GDM1 (cell line): Measurements from ENCODE around the gene HSCB.
A peak's percentile ranks its signal among the peaks of the same experiment; 100 is the strongest.
"Not testable (repeated sequence)": the region's sequence is repeated elsewhere in the genome, so short reads cannot be mapped to it uniquely, and the experiment has no call there.

ENCODE experiments used
- DNase-seq: peaks from one replicate; lab custom pipeline; 2025; lab: John Stamatoyannopoulos, UW

HSCB gene, protein sequence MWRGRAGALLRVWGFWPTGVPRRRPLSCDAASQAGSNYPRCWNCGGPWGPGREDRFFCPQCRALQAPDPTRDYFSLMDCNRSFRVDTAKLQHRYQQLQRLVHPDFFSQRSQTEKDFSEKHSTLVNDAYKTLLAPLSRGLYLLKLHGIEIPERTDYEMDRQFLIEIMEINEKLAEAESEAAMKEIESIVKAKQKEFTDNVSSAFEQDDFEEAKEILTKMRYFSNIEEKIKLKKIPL

DNA sequence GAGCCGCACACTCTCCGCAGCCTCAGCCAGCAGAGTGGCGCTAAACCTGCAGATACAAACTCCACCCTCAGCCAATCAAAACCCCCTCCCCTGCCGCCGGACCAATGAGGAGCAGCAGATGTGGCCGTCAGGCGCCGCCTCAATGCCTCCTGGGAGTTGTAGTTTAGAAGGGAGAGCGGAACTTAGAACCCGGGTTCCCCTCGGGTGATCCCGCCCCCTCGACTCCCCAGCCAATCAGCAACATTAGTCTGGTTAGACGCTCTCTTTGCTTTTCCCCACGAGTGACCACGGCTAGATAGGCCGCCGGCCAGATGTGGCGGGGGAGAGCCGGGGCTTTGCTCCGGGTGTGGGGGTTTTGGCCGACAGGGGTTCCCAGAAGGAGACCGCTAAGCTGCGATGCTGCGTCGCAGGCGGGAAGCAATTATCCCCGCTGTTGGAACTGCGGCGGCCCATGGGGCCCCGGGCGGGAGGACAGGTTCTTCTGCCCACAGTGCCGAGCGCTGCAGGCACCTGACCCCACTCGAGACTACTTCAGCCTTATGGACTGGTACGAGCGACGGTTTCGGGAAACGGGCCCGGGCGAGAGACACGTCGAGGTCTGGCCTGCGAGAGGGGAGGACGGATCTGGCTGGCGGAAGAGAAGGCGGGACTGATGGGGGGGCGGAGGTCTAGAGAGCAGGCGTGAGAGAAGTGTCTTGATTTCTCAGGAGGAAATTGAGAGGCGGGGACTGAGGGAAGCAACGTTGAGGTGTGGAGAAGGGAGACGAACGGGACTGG, at the start of gene HSCB, which contains the start of gene CHEK2:
Gene HSCB (plus strand): TSS at position 255 of the 777 bp plus-strand sequence. CDS start 57 bp downstream, at position 312.
Gene CHEK2 (minus strand): TSS at position 36 of the 777 bp plus-strand sequence. CDS start 7,099 bp downstream, outside the sequence.
- peak; percentile 98 for DNase-seq

DNA sequence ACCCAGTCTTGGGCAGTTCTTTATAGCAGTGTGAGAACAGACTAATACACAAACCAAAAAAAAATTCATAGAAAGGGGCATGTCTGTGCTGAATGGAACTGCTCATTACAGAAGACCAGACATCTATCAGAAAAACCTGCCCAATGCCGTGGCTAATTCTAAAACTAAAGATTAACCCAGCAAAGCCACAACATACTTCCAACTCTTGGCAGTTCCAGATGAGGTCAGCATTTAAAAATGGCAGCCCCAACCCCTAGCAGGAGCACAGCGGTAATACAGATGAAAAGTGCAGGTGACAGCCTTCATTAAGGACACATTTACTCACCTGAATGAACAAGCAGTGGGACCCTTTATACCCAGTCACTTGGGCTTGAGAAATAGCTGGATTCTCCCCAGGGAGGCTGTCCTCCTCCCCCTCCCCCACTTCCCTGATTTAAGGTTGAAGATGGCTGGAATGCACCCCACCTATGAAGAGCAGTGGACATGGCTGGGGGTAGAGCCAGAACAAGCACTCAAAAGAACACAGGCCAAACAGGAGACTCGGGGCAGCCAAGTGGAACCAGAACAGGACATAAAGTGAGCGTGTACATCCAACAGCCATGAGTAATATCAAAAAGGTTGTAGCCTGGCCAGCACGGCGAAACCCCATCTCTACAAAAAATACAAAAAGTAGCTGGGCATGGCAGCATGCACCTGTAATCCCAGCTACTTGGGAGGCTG, 48.6 kb upstream of the HSCB start:
- DNase-seq: not testable (repeated sequence)

DNA sequence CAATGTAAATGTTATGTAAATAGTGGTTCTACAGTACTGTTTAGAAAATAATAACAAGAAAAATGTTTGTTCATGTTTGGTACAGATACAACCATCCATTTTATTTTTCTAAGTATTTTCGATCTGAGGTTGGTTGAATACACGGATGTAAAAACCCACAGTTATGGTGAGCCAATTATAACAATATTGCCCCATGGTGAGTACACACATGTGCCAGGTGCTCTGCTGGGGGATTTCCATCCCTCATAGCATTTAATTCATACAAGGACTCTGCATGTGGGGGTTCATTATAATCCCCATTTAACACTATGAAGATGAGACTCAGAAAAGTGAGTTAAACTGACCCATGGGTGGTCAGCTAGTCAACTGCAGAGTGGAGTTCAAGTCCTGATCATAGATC, 38.9 kb upstream of the HSCB start:
- no peak for DNase-seq

DNA sequence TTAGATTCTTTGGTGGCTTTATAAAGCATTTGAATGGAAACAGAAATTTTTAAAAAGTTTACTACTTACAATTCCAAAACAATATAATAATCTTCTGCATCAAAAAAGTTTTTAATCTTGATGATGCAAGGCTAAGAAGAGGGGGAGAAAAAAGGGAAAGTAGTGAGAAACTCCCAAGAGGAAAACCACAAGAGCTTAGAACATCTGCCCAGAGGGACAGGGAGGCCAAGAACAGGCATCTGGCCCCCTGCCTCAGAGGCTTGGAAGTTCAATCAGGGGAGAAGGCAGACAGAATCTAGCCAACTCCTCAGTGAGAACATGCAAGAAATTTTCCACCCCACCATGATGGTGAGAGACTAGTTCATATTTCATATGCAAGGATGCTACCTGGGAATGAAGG, 38.4 kb upstream of the HSCB start:
- DNase-seq: no peak

DNA sequence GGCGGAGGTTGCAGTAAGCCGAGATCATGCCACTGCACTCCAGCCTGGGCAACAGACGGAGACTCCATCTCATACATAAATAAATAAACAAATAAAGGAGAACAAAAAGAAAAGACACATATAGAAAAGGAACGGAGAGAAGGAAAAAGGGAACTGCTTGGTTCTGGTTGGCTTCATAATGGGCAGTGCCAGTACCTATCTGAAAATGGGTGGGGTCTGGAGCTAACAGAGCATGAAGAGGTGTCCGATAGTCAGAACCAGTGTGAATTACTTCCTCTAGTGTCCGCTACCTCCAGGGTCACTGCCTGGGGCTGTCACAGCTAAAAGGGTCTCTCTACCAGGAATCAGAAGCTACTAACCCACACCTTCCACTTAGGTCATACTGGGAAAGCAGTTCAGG, 35.0 kb upstream of the HSCB start:
- no peak for DNase-seq

DNA sequence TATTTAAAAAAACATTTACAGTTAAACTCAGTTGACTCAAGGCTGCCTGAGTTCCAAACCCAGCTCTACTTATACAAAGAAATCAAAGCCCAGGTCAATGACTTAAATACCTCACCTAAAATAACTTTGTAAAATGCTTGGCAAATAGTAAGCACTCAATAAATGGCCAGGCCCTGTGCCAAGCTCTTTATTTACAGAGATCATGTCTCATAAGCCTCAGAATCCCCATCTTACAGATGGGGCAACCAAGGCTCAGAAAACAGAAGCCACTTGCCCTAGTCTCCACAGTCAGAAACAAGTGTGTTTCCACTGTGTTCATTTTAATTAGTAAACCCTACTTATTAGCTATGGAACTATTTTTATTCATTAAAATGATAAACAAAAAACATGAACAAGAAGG, 31.7 kb upstream of the HSCB start:
- DNase-seq: no peak

DNA sequence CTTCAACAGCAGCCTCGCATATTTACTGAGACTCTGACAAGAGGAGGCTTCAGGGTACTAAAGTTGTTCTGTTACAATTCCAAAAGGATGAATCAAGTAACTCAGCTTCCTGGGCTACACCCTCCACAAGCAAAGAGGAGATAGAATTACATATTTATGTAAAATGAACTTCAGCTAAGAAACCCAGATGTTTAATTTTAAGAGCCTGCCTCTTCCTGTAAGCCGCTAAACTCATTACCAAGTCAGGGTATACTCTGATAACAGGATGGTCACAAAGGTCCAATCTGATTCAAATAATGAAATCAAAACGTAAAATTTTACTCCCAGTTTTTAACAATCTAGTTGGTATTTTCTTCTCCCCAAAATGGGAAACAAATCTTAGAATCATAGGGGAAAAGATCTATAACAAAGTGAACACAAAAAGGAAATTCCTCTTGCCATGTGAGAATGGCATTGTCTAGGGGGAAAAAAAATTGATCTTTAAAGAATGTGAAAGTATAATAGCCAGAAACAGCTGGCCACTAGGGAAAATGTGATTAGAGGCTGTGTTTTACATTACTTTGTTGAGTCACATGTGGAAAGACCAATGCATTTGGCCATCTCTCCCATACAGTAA, 31.2 kb upstream of the HSCB start:
- no peak for DNase-seq

DNA sequence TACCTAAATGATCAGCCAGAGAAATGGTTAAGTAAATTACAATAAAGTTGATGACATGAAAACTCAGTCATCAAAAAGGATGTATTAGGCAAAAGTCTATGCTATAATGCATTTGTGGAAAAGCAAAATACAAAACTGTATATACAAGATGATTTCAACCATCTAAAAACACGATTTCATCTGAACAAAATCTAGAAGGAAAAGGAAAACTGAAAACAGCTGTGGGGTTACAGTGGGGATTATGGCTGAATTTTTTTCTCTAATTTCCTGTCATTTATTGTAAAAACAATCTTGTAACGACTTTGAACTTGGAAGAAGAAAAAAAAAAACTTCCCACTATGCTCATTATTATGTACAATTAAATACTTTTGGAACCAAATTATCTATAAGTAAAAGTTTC, 30.5 kb upstream of the HSCB start:
- no peak for DNase-seq

DNA sequence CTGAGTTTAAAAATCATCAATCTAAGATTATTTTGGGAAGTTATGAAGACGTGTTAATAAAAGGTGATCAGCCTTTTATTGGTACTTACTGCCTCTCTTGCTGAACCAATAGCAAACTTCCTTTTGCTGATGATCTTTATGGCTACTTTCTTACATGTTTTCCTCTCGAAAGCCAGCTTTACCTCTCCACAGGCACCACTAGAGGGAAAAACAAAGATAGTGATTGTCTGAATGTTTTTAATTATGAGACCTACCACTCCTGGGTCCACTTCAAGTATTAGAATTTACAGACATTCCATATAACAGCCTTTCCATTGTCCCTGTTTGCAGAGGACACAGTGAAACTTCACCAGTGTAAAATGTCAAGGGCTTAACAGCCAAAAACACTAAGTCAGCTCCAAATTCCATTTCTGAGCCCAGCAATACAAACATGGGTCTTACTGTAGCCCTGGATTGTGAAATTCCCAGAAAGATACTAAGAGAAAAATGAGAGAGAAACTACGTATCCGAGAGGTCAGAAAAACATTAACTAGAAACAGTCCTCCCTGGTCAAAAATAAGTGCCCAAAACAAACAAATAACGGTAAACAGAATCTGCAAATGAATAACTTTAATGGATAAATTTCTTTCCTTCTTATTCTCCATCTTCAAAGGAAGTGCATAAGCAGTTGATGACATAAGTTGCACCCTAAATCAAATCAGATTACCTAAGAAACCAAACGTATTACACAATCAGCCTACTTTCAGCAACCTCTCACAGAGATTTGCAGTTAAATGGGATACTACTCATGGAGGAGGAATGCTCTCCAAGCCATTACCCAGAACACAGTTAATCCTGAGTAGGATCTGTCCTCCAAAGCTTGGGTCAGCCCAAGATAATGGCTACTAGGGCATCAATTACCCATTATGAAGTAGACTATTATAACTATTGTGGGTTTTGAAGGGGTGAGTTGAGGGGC, 29.7 kb upstream of the HSCB start:
- no peak for DNase-seq

DNA sequence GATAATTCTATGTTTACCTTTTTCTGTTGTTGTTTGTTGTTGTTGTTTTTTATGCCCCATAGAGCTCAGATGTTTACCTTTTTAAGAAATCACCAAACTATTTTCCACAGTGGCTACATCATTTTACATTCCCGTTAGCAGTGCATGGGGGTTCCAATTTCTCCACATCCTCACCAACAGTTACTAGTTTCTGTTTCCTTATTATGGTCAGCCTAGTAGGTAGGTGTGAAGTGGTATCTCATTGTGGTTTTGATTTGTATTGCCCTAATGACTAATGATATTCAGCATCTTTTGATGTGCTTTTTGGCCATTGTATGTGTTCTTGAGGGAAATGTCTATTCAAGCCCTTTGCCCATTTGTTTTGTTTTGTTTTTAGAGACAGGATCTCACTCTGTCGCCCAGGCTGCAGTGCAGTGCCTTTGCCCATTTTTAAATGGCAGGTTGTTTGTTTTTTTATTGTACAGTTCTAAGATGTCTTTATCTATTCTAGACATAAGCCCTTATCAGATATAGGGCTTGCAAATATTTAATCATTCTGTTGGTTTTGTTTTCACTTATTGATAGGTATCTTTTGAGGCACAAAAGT, 27.7 kb upstream of the HSCB start:
- no peak for DNase-seq

DNA sequence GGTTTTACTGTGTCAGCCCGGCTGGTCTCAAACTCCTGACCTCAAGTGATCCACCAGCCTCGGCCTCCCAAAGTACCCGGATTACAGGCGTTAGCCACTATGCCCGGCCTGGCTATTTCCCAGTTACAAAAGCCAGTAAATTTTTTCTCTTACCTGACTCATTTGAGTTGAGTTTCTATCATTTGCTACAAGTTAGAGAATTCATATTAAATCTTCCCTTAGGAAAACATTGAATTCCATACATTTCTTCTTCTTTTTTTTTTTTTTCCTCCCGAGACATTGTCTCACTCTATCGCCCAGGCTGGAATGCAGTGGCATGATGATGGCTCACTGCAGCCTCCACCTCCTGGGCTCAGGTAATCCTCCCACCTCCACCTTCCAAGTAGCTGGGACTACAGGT, 26.2 kb upstream of the HSCB start:
- no peak for DNase-seq

DNA sequence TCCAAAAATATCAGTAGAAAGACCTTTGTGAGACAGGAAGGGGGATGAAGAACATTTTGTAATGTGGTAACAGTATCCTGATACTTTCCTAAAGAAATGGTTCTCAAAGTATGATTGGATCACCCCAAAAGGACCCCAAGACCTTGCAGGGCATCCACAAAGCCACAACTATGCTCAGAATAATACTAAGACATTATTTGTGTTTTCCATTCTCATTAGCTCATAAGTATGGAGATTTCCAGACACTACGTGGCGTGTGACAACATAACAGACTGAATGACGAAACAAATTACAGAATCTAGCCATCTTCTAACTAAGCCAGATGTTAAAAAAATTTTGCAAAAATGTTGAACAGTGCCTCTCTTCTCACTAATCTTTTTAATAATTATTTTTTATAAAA, 25.2 kb upstream of the HSCB start:
- DNase-seq: no peak

DNA sequence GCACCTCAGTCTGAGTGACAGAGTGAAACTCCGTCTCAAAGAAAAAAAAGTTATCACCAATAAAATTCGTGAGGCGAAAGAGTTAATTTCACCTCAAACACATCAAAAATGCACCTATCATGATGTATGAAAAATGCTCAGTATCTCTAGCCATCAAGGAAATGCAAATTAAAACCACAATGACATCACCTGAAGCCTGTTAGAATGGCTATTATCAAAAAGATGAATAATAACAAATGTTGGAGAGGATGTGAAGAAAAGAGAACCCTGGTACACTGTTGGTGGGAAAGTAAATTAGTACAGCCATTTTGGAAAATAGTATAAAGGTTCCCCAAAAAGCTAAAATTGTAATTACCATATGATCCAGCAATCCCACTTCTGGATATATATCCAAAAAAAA, 23.8 kb upstream of the HSCB start:
- no peak for DNase-seq

DNA sequence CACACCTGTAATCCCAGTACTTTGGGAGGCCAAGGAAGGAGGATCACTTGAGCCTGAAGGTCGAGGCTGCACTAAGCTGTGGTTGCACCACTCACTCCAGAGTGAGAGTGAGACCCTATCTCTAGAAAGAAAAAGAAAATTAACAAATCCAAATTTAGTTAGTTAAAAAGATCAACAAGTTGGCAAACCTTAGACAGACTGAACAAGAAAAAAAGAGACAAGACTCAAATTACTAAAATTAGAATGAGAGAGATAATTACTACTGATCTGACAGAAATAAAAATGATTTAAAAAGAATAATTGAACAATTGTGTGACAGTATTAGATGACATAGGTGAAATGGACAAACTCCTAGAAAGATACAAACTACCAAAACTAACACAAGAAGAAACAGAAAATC, 13.8 kb upstream of the HSCB start:
- no peak for DNase-seq

DNA sequence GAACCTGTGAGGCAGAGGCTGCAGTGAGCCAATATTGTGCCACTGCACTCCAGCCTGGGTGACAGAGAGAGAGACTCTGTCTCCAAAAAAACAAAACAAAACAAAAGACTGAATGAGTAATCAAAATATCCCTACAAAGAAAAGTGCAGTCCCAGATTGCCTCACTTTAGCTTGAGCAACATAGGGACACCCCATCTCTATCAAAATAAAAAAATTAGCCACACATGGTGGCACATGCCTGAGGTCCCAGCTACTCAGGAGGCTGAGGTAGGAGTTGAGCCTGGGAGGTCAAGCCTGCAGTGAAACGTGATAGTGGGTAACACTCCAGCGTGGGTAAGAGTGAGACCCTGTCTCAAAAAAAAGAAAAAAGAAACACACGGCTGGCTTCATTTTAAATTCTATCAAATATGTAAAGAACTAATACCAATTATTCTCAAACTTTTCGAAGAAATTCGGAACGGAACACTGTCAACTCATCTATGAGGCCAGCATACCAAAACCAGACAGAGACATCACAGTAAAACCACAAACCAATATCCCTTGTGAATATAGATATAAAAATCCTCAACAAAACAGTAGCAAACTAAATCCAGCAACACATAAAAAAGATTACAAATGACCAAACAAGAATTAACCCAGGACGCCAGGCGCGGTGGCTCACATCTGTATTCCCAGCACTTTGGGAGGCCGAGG, 13.1 kb upstream of the HSCB start:
- no peak for DNase-seq

DNA sequence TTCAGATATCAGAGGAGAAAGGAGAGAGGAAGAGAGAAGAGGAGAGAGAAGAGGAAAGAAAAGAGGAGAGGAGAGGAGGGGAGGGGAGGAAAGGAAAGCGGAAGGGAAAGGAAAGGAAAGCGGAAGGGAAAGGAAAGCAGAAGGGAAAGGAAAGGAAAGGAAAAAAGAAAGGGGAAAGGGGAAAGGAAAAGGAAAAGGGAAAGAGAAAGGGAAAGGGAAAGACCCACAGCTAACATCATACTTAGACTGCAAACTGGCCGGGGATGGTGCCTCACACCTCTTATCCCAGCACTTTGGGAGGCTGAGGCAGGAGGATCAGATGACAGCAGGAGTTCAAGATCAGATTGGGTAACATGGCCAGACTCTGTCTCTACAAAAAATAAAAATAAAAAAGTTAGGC, 11.7 kb upstream of the HSCB start:
- no peak for DNase-seq

DNA sequence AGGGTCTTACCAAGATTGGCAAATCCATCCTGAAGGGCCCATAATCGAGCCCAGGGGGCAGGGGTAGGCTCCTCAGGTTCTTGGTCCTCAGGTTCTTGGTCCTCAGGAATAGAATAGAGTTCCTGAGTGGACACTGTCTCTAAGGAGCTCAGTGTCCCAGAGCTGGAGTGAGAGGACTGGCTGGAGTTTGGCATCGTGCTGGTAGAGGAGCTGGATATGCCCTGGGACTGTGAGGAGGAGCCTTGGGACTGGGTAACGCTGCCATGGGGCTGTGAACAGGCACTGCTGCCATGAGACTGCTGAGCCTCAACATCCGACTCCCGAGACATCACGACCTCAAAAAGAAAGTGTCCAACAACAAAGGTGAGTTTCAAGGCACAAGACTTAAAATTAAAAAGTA, 7.4 kb upstream of the HSCB start:
- DNase-seq: no peak

DNA sequence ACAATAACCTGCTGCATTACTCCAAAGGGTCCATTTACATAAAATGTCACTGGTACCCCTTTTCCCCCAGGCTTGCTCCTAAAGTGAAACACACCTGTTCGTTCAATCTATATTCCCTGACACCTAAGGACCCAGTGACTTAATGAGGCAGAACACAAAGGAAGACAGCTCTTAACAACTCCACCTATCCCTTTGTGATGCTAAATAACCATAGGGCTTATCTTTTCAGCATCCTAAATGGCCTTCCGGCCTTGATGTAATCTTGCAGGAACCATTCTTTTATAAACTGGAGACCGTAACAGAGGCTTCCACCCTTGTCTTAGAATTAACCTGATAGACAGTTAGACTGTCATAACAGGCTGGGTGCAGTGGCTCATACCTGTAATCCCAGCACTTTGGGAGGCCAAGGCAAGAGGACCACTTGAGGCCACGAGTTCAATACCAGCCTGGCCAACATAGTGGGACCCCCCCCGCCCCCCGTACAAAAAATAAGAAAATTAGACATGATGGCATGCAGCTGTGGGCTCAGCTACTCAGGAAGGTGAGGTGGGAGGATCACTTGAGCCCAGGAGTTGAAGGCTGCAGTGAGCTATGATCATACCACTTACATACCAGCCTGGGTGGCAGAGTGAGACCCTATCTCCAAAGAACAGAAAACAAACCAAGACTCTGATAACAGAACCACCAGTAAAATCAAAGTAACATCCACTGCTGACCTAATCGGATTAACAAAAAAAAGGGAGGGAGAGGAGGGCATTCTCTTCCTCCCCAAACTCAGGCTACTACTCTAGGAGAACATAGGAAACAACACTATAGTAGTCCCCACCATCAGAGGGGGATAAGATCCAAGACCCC, 5.3 kb upstream of the HSCB start:
- DNase-seq: no peak

DNA sequence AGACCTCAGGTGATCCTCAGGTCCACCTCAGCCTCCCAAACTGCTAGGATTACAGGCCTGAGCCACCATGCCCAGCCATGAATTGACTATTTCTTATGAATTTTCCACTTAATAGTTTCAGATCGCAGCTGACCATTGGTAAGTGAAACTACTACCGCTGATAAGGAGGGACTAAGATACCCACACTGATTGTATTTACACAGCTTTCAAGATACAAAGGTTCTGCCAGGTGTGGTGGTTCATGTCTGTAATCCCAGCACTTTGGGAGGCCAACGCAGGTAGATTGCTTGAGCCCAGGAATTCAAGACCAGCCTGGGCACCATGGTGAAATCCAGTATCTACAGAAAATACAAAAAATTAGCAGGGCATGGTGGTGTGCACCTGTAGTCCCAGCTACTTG, 4.1 kb upstream of the HSCB start:
- no peak for DNase-seq
